HG03469 (cell line): ENCODE data around the gene LRRIQ4.

Experiments used
- ATAC-seq: cut with Tn5 transposase; IDR thresholded peaks from one replicate; pipeline ENCODE4 v1.9.1; 2021; ENCODE audit warnings: mild to moderate bottlenecking, moderate library complexity, moderate number of reproducible peaks; ENCODE audit not compliant: unreplicated experiment

LRRIQ4 gene

DNA sequence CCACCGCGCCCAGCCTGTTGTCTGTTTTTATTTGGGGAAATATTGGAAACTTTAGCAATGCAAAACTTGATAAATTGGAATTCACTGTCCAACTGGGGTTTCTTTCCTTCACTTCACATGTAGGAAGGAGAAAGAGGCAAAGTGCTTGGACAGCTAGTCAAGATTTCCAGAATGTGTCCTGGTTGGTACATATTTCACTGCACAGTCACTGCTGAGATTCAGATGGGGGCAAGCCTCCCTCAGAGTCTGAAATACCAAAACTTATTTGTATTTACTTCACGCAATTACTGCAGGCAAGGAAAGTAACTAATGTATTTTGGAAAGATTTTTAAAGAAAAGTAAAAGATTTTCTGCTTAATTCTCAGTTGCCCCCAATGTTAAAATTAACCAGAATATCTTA is 36.1 kb downstream of the LRRIQ4 start:
- no peak for ATAC-seq

DNA sequence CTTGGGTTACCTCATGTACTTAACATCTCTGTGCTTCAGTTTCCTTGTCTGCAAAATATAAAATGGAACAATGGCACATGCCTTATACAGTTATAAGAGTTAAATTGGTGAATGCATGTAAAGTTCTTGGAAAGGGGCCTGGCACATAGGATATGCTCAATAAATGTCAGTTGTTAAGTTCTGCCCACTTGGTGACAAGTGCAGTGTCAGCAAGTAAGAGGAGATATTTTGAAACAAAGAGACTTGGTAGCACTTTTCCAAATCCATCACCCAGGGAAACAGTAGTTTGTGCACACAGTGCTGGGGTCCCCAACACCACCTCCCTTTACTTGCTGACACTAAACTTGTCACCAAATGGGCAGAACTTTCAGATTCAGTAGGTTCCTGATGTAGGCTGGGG is 37.9 kb downstream of the LRRIQ4 start:
- no peak for ATAC-seq

DNA sequence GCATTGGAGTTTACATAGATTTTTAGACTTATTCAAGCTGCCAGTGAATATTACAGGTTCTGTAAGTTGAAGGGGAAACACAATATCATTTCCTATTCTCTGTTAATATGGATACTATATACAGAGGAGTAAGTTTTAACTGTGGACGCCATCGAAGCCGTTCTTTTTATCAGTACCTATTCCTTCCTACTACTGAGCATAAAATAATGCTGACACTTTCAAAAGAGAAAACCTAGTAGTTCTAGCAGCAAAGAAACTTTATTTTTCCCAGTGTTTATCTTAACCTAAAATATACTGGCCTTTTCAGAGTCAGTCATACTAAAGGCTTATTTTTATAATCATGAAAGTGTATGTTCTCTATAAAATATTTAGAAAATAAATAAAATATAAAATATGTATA is 42.8 kb downstream of the LRRIQ4 start:
- ATAC-seq: no peak

DNA sequence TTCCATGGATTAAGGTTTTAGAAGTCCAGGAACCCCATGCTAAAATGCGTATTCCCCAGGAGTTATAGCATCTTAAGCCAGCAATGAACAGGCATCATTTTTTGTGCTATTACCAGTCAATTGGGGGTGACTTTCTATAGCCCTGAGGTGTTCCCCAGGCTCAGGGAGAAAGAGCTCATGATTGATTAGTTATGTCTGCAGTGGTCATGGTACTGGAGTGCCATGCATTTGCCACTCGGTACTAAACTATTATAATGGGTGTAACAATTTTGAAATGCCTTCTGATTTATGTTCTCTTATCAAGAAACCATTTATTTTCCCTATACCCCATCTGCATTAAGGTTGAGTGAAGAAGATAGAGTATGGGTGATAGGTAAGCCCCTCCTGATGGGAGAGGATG is 45.1 kb downstream of the LRRIQ4 start:
- no peak for ATAC-seq

DNA sequence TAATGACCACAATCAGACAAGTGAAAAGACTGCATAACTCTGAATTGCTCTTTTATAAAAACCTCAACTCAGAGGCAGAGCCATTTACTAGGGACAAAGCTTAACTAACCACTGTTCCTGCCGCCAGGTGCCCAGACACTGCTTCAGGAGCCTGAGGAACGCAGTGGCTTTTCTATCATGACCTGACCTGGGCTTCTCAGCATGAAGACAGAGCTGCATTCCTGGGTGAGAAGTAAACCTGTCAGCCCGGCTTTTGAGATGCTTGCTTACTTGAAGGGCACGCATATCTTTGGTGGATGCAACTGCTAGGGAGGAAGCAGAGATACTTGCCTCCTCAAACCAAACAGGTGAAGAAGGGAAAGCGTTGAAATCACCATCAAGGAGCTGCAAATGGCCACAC is 49.2 kb downstream of the LRRIQ4 start:
- no peak for ATAC-seq

DNA sequence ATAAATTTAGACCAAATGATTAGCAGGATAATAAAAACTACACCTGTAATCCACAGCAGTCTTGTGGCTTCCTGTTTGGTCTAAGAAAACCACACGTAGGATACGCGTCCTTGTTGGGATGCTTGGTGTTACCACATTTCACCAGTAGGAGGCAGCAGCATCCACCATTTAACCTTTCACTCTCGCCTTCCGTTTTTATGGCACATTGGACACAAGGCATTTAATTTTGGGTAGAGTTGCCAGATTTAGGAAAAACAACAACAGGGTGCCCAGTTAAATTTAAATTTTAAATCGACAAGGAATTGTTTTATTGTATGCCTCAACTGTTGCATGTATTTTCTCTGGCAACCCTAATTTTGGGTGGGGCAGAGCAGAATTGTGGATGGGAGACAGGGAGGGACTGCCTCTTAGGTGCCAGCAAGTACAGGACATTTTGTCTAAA is 50.8 kb downstream of the LRRIQ4 start:
- ATAC-seq: no peak

DNA sequence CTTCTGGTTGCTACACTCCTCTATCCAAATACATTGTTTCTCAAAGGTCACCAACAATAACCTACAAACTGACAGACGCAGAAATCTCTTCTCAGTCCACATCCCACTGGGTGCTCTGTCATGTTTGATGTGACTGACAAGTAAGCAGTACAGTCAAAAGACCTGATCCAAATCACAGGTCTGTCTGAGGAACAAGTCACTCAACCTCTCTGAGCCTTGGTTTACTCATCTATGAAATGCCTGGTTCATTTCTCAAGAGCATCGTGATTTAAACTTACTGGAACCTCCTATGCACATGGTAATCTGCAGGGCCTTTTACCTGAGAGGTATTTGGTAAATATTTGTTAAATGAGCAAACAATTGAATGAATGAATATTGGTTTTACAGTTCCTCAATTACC is 51.6 kb downstream of the LRRIQ4 start:
- ATAC-seq: no peak

DNA sequence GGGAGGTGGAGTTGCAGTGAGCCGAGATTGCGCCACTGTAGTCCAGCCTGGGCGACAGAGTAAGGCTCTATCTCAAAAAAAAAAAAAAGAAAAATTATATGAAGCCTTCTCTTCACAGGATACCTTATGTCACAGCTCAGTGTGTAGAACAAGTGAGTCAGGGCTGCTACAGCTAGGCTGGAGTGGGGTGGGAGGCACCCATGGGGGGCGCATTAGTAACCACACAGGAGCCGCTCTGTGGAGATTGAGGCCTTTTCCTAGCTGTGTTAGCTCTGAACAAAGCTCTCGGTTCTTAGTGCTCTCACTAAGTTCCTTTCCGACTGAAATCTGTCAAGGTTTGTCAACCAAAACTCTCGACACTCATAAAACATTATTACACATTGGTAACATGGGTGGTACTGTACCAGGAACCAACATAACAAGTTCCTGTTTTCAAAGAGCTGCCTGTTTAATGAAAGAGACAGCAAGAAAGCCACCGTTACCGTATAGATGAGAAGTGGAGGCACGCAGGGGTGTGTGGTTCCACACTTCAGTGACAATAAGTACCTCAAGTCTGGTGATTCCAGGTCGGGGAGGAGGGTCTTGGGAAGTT is 52.6 kb downstream of the LRRIQ4 start:
- no peak for ATAC-seq

DNA sequence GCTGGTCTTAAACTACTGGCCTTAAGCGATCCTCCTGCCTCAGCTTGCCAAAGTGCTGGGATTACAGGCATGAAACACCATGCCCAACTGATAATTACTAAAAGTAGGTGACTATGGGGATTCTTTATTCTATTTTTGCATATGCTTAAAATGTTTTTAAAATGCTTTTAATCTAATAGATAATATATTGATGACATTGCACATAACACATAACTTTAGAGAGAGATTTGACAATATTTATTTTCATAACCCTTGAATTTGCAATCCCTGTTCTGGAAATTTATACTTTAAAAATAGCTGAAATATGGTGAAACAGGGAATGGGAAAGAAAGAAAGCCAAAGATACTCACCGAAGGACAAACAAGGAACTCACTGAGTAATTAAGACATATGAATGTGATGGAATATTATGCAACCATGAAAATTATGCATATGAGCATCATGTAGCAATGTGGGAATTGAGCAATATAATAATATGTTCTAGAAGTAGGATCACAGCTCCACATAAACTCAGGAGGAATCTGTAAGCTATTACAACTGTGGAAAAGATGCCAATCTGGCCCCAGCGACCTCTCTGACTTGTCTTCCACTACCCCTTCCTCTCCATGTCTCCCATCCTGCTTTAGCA is 55.0 kb downstream of the LRRIQ4 start:
- ATAC-seq: no peak

DNA sequence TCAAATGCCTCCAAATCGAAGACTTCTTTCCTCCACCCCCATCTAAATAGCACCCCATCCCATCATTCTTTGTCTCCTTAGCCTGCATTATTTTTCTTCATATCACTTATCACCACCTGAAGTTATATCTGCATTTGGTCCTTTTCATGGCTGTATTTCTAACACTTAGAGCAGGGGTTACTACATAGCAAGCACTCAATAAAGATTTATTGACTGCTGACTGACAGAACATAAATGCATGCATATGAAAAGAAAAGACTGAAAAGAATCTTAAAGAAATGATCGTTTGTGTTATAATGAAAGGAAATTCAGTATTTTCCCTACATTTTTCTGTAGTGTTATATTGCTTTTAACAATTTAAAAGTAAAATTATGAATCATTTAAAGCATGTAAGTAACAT is 55.7 kb downstream of the LRRIQ4 start:
- no peak for ATAC-seq

DNA sequence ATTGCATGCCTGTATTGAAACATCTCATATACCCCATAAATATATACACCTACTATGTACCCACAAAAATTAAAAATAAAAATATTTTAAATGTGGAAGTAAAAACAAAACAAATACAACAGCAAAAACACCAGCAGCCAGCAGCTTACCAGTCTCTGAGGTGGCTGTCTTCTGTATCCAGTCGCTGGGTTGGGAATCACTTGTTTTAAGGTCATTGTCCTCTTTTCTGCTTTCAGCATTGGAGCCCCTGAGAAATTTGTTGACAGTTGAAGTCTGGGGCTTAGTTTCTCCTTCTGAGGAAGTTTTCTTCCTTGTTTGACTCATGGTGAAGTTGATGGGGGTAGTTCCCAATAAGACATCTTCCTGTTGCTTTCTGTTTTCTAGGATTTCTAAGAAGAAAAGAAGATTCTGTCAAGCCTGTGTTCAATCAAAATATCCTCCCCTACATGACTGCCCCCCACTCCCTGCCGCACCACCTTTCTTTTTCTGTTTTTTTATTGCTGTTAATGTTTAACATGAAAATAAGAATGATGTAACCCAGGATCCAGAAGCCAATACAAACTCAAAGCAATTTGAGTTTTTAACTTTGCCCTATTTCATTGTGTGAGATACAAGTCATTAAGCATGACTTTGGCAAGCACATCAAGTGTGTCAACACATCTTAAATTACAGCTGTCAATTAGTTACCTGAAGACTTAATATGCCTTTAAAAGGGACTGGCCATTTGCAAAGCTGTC is 57.0 kb downstream of the LRRIQ4 start, which contains the start of gene LRRC31:
TSS of gene LRRC31 (minus strand) at position 452 of the 737 bp plus-strand sequence. CDS start at position 324, 128 bp downstream.
- ATAC-seq: no peak

DNA sequence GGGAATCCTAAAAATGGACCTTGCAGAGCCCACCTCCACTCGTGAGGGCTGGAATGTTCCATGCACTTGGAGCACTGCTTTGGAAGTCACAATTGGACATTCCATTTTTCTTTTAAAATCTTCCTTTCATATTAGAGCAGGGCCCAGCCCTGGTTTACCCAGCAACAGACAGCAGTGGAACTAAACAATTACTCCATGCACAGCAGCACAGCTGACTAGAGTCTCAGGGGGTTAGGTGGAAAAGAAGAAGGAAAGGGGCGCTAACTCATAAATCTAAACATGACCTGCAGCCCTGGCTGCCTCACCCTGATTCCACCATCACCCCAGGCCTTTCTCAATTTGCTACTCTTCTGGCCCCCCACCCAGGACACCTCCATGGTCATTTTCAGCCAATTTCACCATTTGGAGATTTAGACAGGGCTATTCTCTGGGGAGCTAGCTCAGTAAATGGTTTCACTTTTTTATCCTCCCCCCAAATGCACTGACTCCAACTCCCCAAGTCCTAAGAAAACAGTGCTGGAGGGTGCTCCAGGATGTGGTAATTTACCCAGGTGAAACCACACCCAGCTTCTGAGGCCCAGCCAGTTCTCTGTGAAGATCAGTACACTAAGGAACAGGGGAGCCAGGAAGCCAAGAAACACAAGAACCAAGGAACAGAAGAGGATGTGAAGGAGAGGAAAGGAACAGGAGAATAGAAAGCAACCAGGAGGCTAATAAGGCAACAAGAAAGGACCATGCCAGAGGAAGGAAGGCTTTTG is 58.6 kb downstream of the LRRIQ4 start:
- no peak for ATAC-seq

DNA sequence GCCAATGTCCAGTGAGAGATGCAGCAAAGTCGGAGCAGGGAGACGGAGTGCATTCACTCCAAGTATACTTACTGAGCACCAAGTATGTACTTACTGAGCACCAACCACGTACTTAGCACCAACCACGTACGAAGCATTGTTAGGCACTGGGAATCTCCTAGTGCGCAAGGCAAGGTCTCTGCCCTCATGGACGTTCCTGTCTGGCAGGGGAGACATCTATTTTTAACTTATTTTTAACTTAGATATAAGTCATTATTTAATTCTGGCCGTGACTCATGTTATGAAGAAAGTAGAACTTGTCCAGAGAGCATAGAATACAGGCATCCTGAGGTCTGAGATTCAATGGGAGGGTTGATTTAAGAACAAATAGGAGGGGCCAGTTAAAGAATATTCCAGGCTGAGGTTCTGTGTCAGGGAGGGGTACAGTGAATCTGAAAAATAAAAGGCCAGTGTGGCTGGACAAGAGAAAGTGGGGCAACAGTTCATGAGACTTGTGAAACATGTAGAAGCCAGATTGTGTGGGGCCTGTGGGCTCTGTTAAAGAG is 66.4 kb downstream of the LRRIQ4 start:
- no peak for ATAC-seq

DNA sequence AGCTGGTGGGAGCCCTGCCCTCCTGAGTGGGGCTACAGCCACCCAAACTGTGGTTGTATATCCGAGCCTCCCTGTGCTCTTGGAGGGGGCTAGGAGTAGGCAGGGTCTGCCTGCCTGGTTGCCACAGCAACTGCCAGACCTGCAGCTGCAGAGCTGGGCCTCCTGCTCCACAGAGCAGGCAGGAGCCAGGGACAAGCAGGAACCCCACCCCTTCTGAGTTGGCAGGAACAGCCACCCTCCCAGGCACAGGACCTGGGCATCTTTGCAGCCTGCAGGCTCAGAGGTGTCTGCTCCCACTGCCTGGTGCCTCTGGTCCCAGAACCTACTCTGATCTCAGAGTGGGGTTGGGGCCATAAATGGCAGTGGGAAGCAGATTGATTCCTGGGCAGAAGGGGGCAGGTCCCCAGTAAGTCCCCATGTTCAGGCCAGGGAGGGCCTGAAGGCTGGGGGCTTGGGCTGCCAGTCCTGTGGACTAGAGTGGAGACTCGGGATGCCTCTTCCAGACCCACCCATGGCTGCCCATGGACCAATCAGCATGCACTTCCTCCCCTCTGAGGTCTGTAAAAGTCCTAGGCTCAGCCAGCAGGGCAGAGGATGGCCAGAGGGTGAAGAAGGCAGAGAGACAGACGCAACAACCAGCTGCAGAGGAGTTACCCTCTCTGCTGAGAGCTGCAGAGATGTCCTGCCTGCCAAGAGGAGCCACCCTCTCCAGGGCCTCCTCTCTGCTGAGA is 67.3 kb downstream of the LRRIQ4 start:
- no peak for ATAC-seq

DNA sequence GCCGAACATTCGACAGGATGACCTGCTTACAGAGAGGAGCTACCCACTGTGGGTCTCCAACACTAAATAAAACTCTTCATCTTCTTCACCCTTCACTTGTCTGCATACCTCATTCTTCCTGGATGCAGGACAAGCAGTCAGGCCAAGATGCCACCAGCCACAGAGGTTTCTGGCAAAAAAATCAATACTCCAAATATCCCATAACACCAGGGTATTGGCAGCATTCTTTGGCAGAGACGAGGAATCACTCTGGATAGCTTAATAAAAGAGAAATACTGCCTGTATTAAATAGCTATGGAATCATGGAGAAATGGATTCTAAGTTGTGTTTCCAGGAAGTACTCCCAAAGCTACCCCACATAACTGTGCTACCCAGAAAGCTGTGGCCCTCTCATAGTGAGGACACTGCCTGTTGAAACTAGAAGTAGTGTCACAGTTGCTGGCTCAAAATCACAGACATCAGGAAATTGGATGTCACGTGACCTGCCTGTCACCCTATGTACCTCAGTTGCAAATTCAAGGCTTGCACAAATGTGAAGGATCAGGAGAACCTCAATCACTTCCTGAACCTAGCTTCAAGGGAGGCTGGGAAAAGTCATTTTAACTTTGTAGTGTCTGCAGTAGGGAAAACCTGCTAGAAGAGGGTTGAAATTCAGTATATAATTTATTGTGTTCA is 68.0 kb downstream of the LRRIQ4 start:
- no peak for ATAC-seq

DNA sequence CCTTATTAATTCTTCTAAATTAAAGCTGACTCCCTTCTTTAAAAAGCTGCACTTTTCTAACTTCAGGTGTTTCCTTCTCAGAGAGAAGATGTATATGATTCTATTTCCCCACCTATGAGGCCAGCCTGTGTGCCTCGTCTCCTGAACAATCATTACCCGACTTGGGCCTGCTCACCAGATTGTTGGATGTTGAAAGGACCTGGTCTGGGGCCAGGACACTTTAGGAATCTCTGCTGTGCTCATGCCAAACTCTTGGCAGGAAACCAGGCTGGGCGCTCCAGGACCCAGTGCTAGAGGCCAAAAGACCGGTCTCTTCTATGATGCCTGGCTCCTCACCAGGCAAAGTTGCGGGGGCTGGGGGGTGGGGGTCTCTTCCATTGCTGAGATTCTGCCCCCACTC is 74.0 kb downstream of the LRRIQ4 start:
- ATAC-seq: no peak
